Fibroblast of mammary gland (primary cell): ENCODE data around the gene CAMK1D.

Experiments used
- DNase-seq: peaks from one replicate; pipeline ENCODE4 v3.0.0-alpha.2; 2010; ENCODE audit warnings: low read depth
- H3K4me3 ChIP-seq: 2 replicates; pipeline ENCODE4 v1.5.1; 2011; ENCODE audit warnings: low read depth, mild to moderate bottlenecking, low read length, moderate library complexity; ENCODE audit not compliant: control insufficient read depth
- CTCF ChIP-seq: conservative IDR thresholded peaks from 2 replicates; pipeline ENCODE4 v1.5.1; 2011; ENCODE audit warnings: low read depth, low read length, inconsistent platforms; ENCODE audit not compliant: control insufficient read depth, insufficient read depth

CAMK1D gene

GRCh38 chr10:12466704-12467305 lies 117.5 kb downstream of the CAMK1D start:
- no peak overlapping the region for H3K4me3 ChIP-seq
- TF ChIP-seq CTCF = no peak
- DNase-seq = no peak

GRCh38 chr10:12469345-12469744 lies 120.0 kb downstream of the CAMK1D start:
- H3K4me3 ChIP-seq = no peak overlapping the region
- no peak for DNase-seq
- TF ChIP-seq CTCF = no peak

- no peak for DNase-seq
Measured at GRCh38 chr10:12470719-12471118, 121.4 kb downstream of the CAMK1D start.

GRCh38 chr10:12471135-12471534 lies 121.8 kb downstream of the CAMK1D start:
- TF ChIP-seq CTCF = no peak
- H3K4me3 ChIP-seq = no peak overlapping the region
- DNase-seq = no peak

More at GRCh38 chr10:12470719-12471118, 121.4 kb downstream of the CAMK1D start:
- H3K4me3 ChIP-seq = no peak overlapping the region
- TF ChIP-seq CTCF = no peak

GRCh38 chr10:12473491-12473890 lies 124.1 kb downstream of the CAMK1D start:
- no peak for DNase-seq
- TF ChIP-seq CTCF = no peak
- no peak overlapping the region for H3K4me3 ChIP-seq

GRCh38 chr10:12474727-12475412 lies 125.5 kb downstream of the CAMK1D start:
- H3K4me3 ChIP-seq = no peak overlapping the region
- TF ChIP-seq CTCF = no peak
- no peak for DNase-seq
